GM12872 (cell line): ENCODE results near the gene SERP1.

Experiments used
- CTCF ChIP-seq: IDR thresholded peaks from 3 replicates; pipeline ENCODE4 v1.5.1; 2011; ENCODE audit warnings: low read depth, mild to moderate bottlenecking, low read length, moderate library complexity; ENCODE audit not compliant: insufficient read depth

SERP1 gene

GRCh38 chr3:150538324-150539208, 7.7 kb downstream of the SERP1 start:
- no peak for TF ChIP-seq CTCF

- TF ChIP-seq CTCF = no peak
Measured at GRCh38 chr3:150535204-150535603, 11.1 kb downstream of the SERP1 start.

- TF ChIP-seq CTCF = no peak
Measured at GRCh38 chr3:150531775-150532174, 14.5 kb downstream of the SERP1 start.

- no peak for TF ChIP-seq CTCF
Measured at GRCh38 chr3:150528354-150528797, 17.9 kb downstream of the SERP1 start.

GRCh38 chr3:150527464-150528255, 18.6 kb downstream of the SERP1 start:
- TF ChIP-seq CTCF = no peak

GRCh38 chr3:150523538-150523937, 22.8 kb downstream of the SERP1 start:
- no peak for TF ChIP-seq CTCF

- no peak for TF ChIP-seq CTCF
Measured at GRCh38 chr3:150521463-150521862, 24.8 kb downstream of the SERP1 start.
